OCI-LY1 (cell line): ENCODE measurements around the gene MX2.

Experiments used
- H2AFZ ChIP-seq: fragments of 200-600 bp; sonication (generic), shearing (Covaris generic); 2 replicates; pipeline ENCODE4 v1.6.0; 2014; ENCODE audit warnings: antibody characterized with exemption, mild to moderate bottlenecking, low read length
- H3F3A ChIP-seq: fragments of 200-600 bp; sonication (generic), shearing (Covaris generic); 2 replicates; pipeline ENCODE4 v1.6.0; 2014; ENCODE audit warnings: mild to moderate bottlenecking, antibody characterized with exemption, low read length, moderate library complexity; ENCODE audit not compliant: insufficient read depth
- H3K27ac ChIP-seq: fragments of 200-600 bp; sonication (generic); 2 replicates; pipeline ENCODE4 v1.5.1; 2014; ENCODE audit warnings: low read length, mixed run types, mild to moderate bottlenecking, low read depth; ENCODE audit not compliant: poor library complexity, severe bottlenecking
- H3K27me3 ChIP-seq: fragments of 200-600 bp; sonication (generic); 2 replicates; pipeline ENCODE4 v1.6.0; 2014; ENCODE audit warnings: antibody characterized with exemption, mild to moderate bottlenecking, low read length, moderate library complexity; ENCODE audit not compliant: insufficient read depth
- H3K36me3 ChIP-seq: fragments of 200-600 bp; sonication (generic); 2 replicates; pipeline ENCODE4 v1.6.1; 2014; ENCODE audit warnings: mild to moderate bottlenecking, antibody characterized with exemption, low read length, moderate library complexity, mixed read lengths; ENCODE audit not compliant: insufficient read depth
- H3K4me1 ChIP-seq: fragments of 200-600 bp; sonication (generic); 2 replicates; pipeline ENCODE4 v1.5.1; 2014; ENCODE audit warnings: mild to moderate bottlenecking, low read length, moderate library complexity; ENCODE audit not compliant: insufficient read depth, severe bottlenecking
- H3K4me2 ChIP-seq: fragments of 200-600 bp; sonication (generic), shearing (Covaris generic); 2 replicates; pipeline ENCODE4 v1.6.1; 2014; ENCODE audit warnings: low read length
- H3K4me3 ChIP-seq: fragments of 200-600 bp; sonication (generic); 2 replicates; pipeline ENCODE4 v1.5.1; 2014; ENCODE audit warnings: low read length, low read depth, mild to moderate bottlenecking, mixed read lengths; ENCODE audit not compliant: poor library complexity, severe bottlenecking
- H3K79me2 ChIP-seq: fragments of 200-600 bp; shearing (Covaris generic); 2 replicates; pipeline ENCODE4 v1.6.1; 2016; ENCODE audit warnings: mixed run types, low read length, mixed read lengths; ENCODE audit not compliant: insufficient read depth
- H3K9ac ChIP-seq: fragments of 200-600 bp; sonication (generic), shearing (Covaris generic); 2 replicates; pipeline ENCODE4 v1.6.1; 2014; ENCODE audit warnings: mild to moderate bottlenecking, low read length, mixed read lengths
- H3K9me2 ChIP-seq: fragments of 200-600 bp; sonication (generic), shearing (Covaris generic); 2 replicates; pipeline ENCODE4 v1.6.1; 2014; ENCODE audit warnings: low read depth, mild to moderate bottlenecking, low read length, mixed read lengths
- H3K9me3 ChIP-seq: fragments of 200-600 bp; shearing (Covaris generic); 2 replicates; pipeline ENCODE4 v1.6.1; 2014; ENCODE audit warnings: low read length, mixed read lengths
- H4K20me1 ChIP-seq: fragments of 200-600 bp; sonication (generic), shearing (Covaris generic); 2 replicates; pipeline ENCODE4 v1.6.0; 2016; ENCODE audit warnings: mild to moderate bottlenecking, low read length; ENCODE audit not compliant: insufficient read depth
- CTCF ChIP-seq: fragments of 200-600 bp; sonication (generic), shearing (Covaris generic); IDR thresholded peaks from 2 replicates; pipeline ENCODE4 v1.5.1; 2017; ENCODE audit warnings: mild to moderate bottlenecking, antibody characterized with exemption, low read length, moderate library complexity, mixed read lengths
- EZH2 ChIP-seq: fragments of 200-600 bp; sonication (generic), shearing (Covaris generic); IDR thresholded peaks from 2 replicates; pipeline ENCODE4 v1.8.0; 2017; ENCODE audit warnings: borderline replicate concordance, mixed run types, mild to moderate bottlenecking, antibody characterized with exemption, low read length, moderate library complexity, mixed read lengths

The MX2 gene

GRCh38 chr21:41360072-41360821 lies 1.6 kb upstream of the MX2 start:
- Histone ChIP-seq H3K4me1 (peaks cover 26% of the 10 kb centered on the region), H3K9me2 (no peaks in the 10 kb centered on the region), H3K27ac (peak overlapping the region; percentile 18)

GRCh38 chr21:41361053-41361785 lies 608 bp upstream of the MX2 start:
- Histone ChIP-seq H4K20me1 (no peaks in the 10 kb centered on the region), H3K9ac (peak overlapping the region; percentile 42; the same call in 1 of the 2 replicates), H3K4me3 (peak overlapping the region; percentile 49), H3K27ac (peak overlapping the region; percentile 73), H2AFZ (no peak overlapping the region), H3F3A (no peaks in the 10 kb centered on the region), H3K36me3 (no peaks in the 10 kb centered on the region), H3K4me2 (peak overlapping the region; percentile 71; the same call in 1 of the 2 replicates), H3K9me2 (no peaks in the 10 kb centered on the region), H3K9me3 (no peaks in the 10 kb centered on the region), H3K4me1 (peaks cover 26% of the 10 kb centered on the region), H3K79me2 (no peaks in the 10 kb centered on the region), H3K27me3 (no peaks in the 10 kb centered on the region)
- TF ChIP-seq CTCF, result no peak
- no peak for TF ChIP-seq EZH2

More at GRCh38 chr21:41360072-41360821, 1.6 kb upstream of the MX2 start:
- Histone ChIP-seq H3K4me3 (no peak overlapping the region), H3F3A (no peaks in the 10 kb centered on the region), H2AFZ (no peak overlapping the region), H3K9me3 (no peaks in the 10 kb centered on the region), H3K4me2 (no peak overlapping the region), H3K79me2 (no peaks in the 10 kb centered on the region), H3K27me3 (no peaks in the 10 kb centered on the region), H3K36me3 (no peaks in the 10 kb centered on the region), H4K20me1 (no peaks in the 10 kb centered on the region), H3K9ac (no peak overlapping the region)
- TF ChIP-seq CTCF, result peak; percentile 52
- no peak for TF ChIP-seq EZH2

GRCh38 chr21:41362605-41363369 lies 960 bp downstream of the MX2 start:
- Histone ChIP-seq H3K9me2 (no peaks in the 10 kb centered on the region), H3K27me3 (no peaks in the 10 kb centered on the region), H3K9me3 (no peaks in the 10 kb centered on the region), H2AFZ (no peak overlapping the region), H3K79me2 (no peaks in the 10 kb centered on the region), H3K4me2 (peak overlapping the region; percentile 71), H3F3A (no peaks in the 10 kb centered on the region), H4K20me1 (no peaks in the 10 kb centered on the region), H3K27ac (peak overlapping the region; percentile 73), H3K4me1 (peaks cover 40% of the 10 kb centered on the region), H3K9ac (peak overlapping the region; percentile 42), H3K4me3 (peak overlapping the region; percentile 49), H3K36me3 (no peaks in the 10 kb centered on the region)
- TF ChIP-seq CTCF, result no peak
- no peak for TF ChIP-seq EZH2
